HG02610 (cell line): ENCODE data around the gene LYRM2.

Experiments used
- ATAC-seq: cut with Tn5 transposase; IDR thresholded peaks from one replicate; pipeline ENCODE4 v1.9.1; 2021; ENCODE audit warnings: mild to moderate bottlenecking, moderate library complexity; ENCODE audit not compliant: unreplicated experiment

LYRM2 gene

DNA sequence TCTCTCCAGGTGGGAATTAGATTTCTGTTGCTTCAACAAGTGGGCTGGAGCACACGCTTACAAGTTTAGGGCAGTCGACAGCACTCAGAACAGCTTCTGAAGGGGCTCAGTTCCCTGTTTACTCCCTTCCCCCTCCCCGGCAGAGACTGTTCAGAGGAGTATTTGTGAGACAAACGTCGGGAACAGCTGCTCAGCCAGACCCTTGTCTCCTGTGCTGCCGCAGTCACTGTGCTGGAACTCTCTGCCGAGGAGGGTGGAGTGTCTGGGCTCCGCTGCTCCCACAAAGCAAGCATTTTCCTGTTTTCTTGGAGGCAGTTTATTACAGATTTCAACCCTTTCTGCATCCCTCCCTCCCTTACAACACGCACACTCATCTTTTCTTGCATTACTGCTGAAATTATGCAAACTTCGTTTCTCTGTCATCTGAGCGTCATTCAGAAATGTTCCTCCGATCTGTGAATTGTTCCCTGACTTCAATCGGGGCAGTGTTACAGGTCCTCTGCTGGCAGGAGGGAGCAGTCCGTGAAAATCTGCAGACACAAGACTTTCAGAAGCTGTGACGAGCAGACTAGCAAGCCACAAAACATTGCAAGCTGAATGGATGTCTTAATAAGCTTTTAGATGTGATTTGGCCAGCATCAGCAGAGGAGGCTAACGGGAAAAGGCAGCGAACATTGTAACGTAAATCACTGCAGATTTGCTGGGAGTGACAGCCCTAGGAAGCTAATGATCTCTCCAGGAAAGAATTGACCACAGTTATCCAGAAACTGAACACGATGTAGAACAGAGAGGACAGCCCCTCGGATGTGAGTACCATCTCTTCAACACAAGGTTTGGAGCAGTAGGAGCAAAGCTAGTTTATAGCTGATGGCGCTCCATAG lies 76.2 kb downstream of the LYRM2 start:
- no peak for ATAC-seq

GRCh38 chr6:89559487-89559886 lies 79.1 kb downstream of the LYRM2 start:
- ATAC-seq = no peak

DNA sequence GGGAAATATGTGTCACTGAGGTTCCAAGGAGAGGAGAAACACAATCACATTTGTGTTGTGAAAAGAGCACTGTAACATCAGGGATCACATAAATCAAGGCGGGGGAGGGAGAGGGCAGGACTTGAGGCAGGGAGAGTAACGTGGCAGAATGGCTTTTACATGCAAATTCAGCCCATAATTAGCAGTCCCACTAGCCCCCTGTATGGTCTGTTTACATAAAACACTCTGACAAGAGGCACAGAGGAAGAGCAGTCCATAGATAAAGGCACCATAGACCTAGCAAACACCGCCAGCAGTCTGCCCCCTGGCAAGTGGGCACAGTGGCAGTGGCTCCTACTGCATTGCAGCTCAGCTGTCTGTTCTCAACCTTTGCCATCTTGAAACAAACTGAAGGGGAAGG lies 82.7 kb downstream of the LYRM2 start:
- no peak for ATAC-seq

DNA sequence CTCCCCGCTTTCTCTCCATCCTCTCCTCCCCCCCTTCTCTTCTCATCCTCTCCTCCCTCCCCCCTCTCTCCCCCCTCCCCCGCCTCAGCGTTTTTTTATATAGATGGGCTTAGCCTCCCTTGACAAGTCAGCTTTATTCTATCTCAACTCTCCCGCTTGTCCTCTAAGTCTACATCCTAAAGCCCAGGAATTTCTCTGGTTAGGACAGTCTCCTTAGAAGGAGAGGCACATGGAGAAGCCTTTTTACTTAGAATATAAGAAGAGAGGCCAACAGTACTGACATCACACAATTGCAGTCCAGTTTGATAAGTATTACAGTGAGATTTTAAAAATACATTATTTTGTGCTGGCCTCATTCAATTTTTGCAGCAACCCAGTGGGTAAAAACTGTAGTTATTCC lies 83.5 kb downstream of the LYRM2 start:
- no peak for ATAC-seq

GRCh38 chr6:89554106-89554505 lies 84.4 kb downstream of the LYRM2 start:
- no peak for ATAC-seq

DNA sequence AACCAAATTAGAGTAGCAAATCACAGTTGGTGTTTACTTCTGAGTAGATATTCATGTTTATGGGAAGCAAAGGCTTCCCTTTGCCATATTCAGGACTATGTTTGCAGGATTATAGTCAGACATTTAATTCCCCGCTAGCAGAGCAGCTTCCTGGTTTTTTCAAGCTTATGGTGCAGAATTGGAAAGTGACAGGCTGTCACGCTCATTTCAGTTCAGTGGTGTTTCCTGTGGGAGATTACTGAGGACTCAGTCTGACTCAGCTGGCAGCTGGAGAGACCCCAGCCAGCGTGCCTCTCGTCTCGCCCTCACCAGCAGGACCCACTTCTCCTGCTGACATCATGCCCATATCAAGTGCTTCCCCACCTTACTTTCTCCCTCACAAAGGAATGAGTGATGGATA lies 85.1 kb downstream of the LYRM2 start:
- ATAC-seq = no peak

GRCh38 chr6:89547281-89547680 lies 91.3 kb downstream of the LYRM2 start:
- no peak for ATAC-seq

- ATAC-seq = no peak
Measured at GRCh38 chr6:89542866-89543265, 95.7 kb downstream of the LYRM2 start.

- no peak for ATAC-seq
Measured at GRCh38 chr6:89542081-89542857, 96.3 kb downstream of the LYRM2 start.

- ATAC-seq = no peak
Measured at GRCh38 chr6:89539779-89540178, 98.8 kb downstream of the LYRM2 start.

DNA sequence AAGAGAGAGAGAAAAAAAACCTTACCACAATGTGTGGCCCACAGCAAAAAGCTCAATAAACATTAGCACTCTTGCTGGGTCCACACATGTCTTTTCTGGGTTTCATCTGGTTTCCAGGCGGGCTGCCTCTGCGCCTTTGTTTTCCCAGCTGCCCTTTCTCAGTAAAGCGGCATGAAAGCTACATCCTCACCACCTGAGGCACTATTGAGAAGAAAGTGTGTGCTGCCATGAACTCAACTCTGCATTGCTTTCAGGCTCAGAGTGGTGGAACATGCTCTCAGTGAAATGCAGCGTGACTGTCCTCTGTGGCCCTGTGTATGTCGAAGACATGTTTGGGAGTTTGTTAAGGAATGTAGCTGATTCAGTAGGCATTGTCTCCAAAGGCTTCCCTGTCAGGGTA lies 102.3 kb downstream of the LYRM2 start:
- no peak for ATAC-seq

- ATAC-seq = no peak
Measured at GRCh38 chr6:89530982-89531381, 107.6 kb downstream of the LYRM2 start.

DNA sequence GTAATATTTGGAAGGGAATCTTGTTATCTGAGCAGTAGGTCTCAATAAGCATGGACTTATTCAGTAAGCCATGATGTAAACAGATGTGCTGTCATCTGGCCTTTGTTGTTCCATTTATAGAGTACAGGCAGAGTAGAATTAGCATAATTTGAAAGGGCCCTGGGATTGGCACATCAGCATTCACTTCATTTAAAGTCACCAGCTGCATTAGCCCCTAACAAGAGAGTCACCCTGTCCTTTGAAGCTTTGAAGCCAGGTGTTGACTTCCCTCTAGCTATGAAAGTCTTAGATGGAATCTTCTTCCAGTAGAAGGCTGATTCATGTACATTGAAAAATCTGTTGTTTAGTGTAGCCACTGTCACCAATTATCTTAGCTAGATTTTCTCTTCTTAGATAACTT lies 109.7 kb downstream of the LYRM2 start:
- no peak for ATAC-seq

DNA sequence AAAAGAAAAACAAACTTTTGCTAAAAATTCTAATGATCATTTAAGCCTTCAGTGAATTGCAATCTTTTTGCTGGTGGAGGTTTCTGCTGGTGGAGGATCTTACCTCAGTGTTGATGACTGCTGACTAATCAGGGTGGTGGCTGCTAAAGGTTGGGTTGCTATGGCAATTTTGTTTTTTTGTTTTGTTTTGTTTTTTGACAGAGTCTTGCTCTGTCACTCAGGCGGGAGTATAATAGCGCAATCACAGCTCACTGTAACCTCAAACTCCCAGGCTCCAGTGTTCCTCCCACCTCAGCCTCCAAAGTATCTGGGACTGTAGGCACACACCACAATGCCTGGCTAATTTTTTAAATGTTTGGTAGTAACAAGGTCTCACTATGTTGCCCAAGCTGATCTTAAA lies 110.9 kb downstream of the LYRM2 start:
- no peak for ATAC-seq

GRCh38 chr6:89526563-89526869 lies 112.0 kb downstream of the LYRM2 start:
- no peak for ATAC-seq

- no peak for ATAC-seq
Measured at GRCh38 chr6:89525786-89526562, 112.6 kb downstream of the LYRM2 start.

- no peak for ATAC-seq
Measured at GRCh38 chr6:89522778-89523177, 115.8 kb downstream of the LYRM2 start.

DNA sequence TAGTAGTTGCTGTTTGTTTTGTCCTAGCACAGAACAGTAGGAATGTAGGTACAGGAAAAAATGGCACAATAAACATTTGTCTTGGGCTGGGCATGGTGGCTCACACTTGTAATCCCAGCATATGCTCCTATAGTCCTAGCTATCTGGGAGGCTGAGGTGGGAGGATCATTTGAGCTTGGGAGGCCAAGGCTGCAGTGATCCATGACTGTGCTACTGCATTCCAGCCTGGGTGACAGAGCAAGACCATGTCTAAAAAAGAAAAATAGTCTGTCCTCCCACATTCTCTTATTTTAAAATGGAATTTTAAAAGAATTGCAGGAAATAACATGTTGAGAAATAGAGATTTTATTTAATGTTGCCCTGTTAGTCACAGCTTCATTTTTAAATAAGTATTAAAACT lies 117.8 kb downstream of the LYRM2 start:
- no peak for ATAC-seq

- no peak for ATAC-seq
Measured at GRCh38 chr6:89518352-89519055, 120.0 kb downstream of the LYRM2 start.
